Measurements from ENCODE around the gene DNASE2B.

Gene DNASE2B

GRCh38 chr1:84407958-84408422, 9.7 kb downstream of the DNASE2B start:
- peak in 1 of 2 experiments; percentile 38 for DNase-seq (ENCODE audit: low read depth in 1 of 2, low spot score in 1 of 2)
- in situ Hi-C loops (cut with HindIII; ENCODE audit: low pct_unique_long_range_greater_than_20kb, low sequenced_read_pairs): no loop called here
- TF ChIP-seq JUND (IDR thresholded peaks at IDR 0.05; ENCODE audit: low read depth): no peak

GRCh38 chr1:84409888-84410287, 11.6 kb downstream of the DNASE2B start:
- in situ Hi-C loops (cut with HindIII; ENCODE audit: low pct_unique_long_range_greater_than_20kb, low sequenced_read_pairs): no loop called here
- no peak; the same call in 1 of the 2 replicates for TF ChIP-seq JUND (IDR thresholded peaks at IDR 0.05; ENCODE audit: low read depth)
- peak in 1 of 2 experiments; percentile 19 for DNase-seq (ENCODE audit: low read depth in 1 of 2, low spot score in 1 of 2)

- DNase-seq (ENCODE audit: low read depth in 1 of 2, low spot score in 1 of 2): peak in 1 of 2 experiments; percentile 24
- in situ Hi-C loops (cut with HindIII; ENCODE audit: low pct_unique_long_range_greater_than_20kb, low sequenced_read_pairs): no loop called here
- TF ChIP-seq JUND (IDR thresholded peaks at IDR 0.05; ENCODE audit: low read depth): no peak
These were observed 12.2 kb downstream of the DNASE2B start for GRCh38 chr1:84410328-84411095.

GRCh38 chr1:84412316-84412942, 14.1 kb downstream of the DNASE2B start:
- DNase-seq (ENCODE audit: low read depth in 1 of 2, low spot score in 1 of 2): no peak
- in situ Hi-C loops (cut with HindIII; ENCODE audit: low pct_unique_long_range_greater_than_20kb, low sequenced_read_pairs): no loop called here

GRCh38 chr1:84415396-84415795, 17.1 kb downstream of the DNASE2B start:
- no peak for TF ChIP-seq JUND (IDR thresholded peaks at IDR 0.05; ENCODE audit: low read depth)
- DNase-seq (ENCODE audit: low read depth in 1 of 2, low spot score in 1 of 2): no peak
- in situ Hi-C loops (cut with HindIII; ENCODE audit: low pct_unique_long_range_greater_than_20kb, low sequenced_read_pairs): no loop called here

More at GRCh38 chr1:84412316-84412942, 14.1 kb downstream of the DNASE2B start:
- TF ChIP-seq JUND (IDR thresholded peaks at IDR 0.05; ENCODE audit: low read depth): no peak

- TF ChIP-seq JUND (IDR thresholded peaks at IDR 0.05; ENCODE audit: low read depth): no peak
- DNase-seq (ENCODE audit: low read depth in 1 of 2, low spot score in 1 of 2): no peak
- in situ Hi-C loops (cut with HindIII; ENCODE audit: low pct_unique_long_range_greater_than_20kb, low sequenced_read_pairs): no loop called here
These were observed 24.6 kb downstream of the DNASE2B start for GRCh38 chr1:84422909-84423308.

GRCh38 chr1:84424513-84425149, 26.3 kb downstream of the DNASE2B start:
- TF ChIP-seq JUND (IDR thresholded peaks at IDR 0.05; ENCODE audit: low read depth): no peak
- DNase-seq (ENCODE audit: low read depth in 1 of 2, low spot score in 1 of 2): no peak
- in situ Hi-C loops (cut with HindIII; ENCODE audit: low pct_unique_long_range_greater_than_20kb, low sequenced_read_pairs): no loop called here

- in situ Hi-C loops (cut with HindIII; ENCODE audit: low pct_unique_long_range_greater_than_20kb, low sequenced_read_pairs): no loop called here
- no peak for TF ChIP-seq JUND (IDR thresholded peaks at IDR 0.05; ENCODE audit: low read depth)
- no peak for DNase-seq (ENCODE audit: low read depth in 1 of 2, low spot score in 1 of 2)
These were observed 27.0 kb downstream of the DNASE2B start for GRCh38 chr1:84425150-84425896.

GRCh38 chr1:84426376-84426775, 28.1 kb downstream of the DNASE2B start:
- in situ Hi-C loops (cut with HindIII; ENCODE audit: low pct_unique_long_range_greater_than_20kb, low sequenced_read_pairs): no loop called here
- TF ChIP-seq JUND (IDR thresholded peaks at IDR 0.05; ENCODE audit: low read depth): no peak
- DNase-seq (ENCODE audit: low read depth in 1 of 2, low spot score in 1 of 2): no peak

GRCh38 chr1:84427250-84428188, 29.2 kb downstream of the DNASE2B start:
- in situ Hi-C loops (cut with HindIII; ENCODE audit: low pct_unique_long_range_greater_than_20kb, low sequenced_read_pairs): no loop called here
- TF ChIP-seq JUND (IDR thresholded peaks at IDR 0.05; ENCODE audit: low read depth): no peak
- DNase-seq (ENCODE audit: low read depth in 1 of 2, low spot score in 1 of 2): no peak

GRCh38 chr1:84428235-84428634, 30.0 kb downstream of the DNASE2B start:
- DNase-seq (ENCODE audit: low read depth in 1 of 2, low spot score in 1 of 2): no peak
- in situ Hi-C loops (cut with HindIII; ENCODE audit: low pct_unique_long_range_greater_than_20kb, low sequenced_read_pairs): no loop called here
- no peak for TF ChIP-seq JUND (IDR thresholded peaks at IDR 0.05; ENCODE audit: low read depth)
